ENCODE data around the gene GAL3ST3. TPM values are rescaled to one million over a fixed set of nuclear protein-coding genes. Genes with fewer than 3 reads are reported as not detected.
"Not testable (repeated sequence)": the region's sequence is repeated elsewhere in the genome, so short reads cannot be mapped to it uniquely, and the experiment has no call there.

The GAL3ST3 gene
- total and polyA plus RNA-seq, 5 donors from 2014 or later, result not detected

DNA sequence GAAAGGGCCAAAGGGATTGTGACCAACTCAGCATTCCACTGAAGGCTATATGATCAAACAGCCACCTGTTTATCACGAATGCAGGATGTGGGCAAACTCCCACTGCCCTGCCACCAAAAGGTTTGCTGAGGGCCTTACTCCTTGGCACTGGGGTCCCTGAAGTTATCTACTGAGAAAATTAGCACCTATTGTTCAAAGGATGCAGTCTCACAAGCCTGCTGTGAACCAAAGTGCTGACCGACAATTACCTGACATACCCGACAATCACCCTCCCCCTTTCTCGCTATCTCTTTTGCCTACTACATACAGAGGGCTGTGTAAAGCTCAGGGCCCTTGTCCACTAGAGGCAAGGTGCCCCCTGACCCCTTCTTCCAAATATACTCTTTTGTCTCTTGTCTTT is 38.9 kb downstream of the GAL3ST3 start:
- Mint-ChIP-seq H3K4me3 (peak overlapping the region in 2 of 4 donors; percentile 48 to 59), H3K27me3 (peaks cover 32% of the 10 kb centered on the region)
- not testable (repeated sequence) for H3K27ac Mint-ChIP-seq; H3K9me3 Mint-ChIP-seq; H3K36me3 Mint-ChIP-seq; H3K36me3 ChIP-seq (ENCODE audit: control insufficient read depth, insufficient read depth, low read length); H3K4me1 Mint-ChIP-seq; H3K4me3 ChIP-seq (ENCODE audit: low read depth, low read length); H3K4me1 ChIP-seq (ENCODE audit: control insufficient read depth, insufficient read depth, low read length, poor library complexity, severe bottlenecking); H3K9me3 ChIP-seq (ENCODE audit: control insufficient read depth in 2 of 2, low read length in 2 of 2); DNase-seq; H3K27me3 ChIP-seq (ENCODE audit: control insufficient read depth, insufficient read depth, low read length); H3K27ac ChIP-seq (ENCODE audit: insufficient read depth, low read length, poor library complexity, severe bottlenecking); ATAC-seq (ENCODE audit: low read depth in 2 of 2)

GRCh38 chr11:66008468-66009101 is 40.4 kb downstream of the GAL3ST3 start:
- Histone ChIP-seq H3K27me3 (ENCODE audit: control insufficient read depth, insufficient read depth, low read length) (peaks cover 8% of the 10 kb centered on the region), H3K4me3 (ENCODE audit: low read depth, low read length) (no peak overlapping the region), H3K36me3 (ENCODE audit: control insufficient read depth, insufficient read depth, low read length) (peaks cover 9% of the 10 kb centered on the region), H3K9me3 (ENCODE audit: control insufficient read depth in 2 of 2, low read length in 2 of 2) (no peaks in the 10 kb centered on the region), H3K27ac (ENCODE audit: insufficient read depth, low read length, poor library complexity, severe bottlenecking) (no peak overlapping the region), H3K4me1 (ENCODE audit: control insufficient read depth, insufficient read depth, low read length, poor library complexity, severe bottlenecking) (peaks cover 8% of the 10 kb centered on the region)
- no peaks in the 10 kb centered on the region for H3K36me3 Mint-ChIP-seq
- no peak for ATAC-seq (ENCODE audit: low read depth in 2 of 2)
- DNase-seq, result no peak
- peaks cover 0 to 5% (median 0%) of the 10 kb centered on the region in 4 donors for H3K4me1 Mint-ChIP-seq
- peak overlapping the region in 1 of 3 donors; percentile 63 for H3K27ac Mint-ChIP-seq
- peaks cover 32% of the 10 kb centered on the region for H3K27me3 Mint-ChIP-seq
- no peak overlapping the region for H3K4me3 Mint-ChIP-seq
- peaks cover 0 to 2% (median 0%) of the 10 kb centered on the region in 7 donors for H3K9me3 Mint-ChIP-seq

DNA sequence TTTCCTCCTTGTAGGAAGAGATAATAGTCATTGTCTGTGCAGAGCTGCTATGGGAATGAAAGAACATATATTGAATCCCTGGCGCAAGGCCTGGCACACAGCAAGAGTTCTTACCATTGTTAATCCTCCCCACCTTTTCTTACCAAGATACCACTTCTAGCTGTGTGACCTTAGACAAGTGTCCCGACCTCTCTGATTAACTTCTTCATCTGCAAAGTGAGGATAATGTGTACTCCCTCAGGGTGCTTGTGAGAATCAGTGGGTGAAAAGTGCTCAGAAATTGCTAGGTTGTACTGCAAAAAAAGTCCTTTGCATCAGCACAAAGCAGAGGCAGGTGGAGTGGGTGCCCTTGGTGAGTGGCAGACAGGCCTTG is 40.9 kb downstream of the GAL3ST3 start:
- H3K27ac ChIP-seq (ENCODE audit: insufficient read depth, low read length, poor library complexity, severe bottlenecking), result no peak overlapping the region
- DNase-seq (no peak), ATAC-seq (ENCODE audit: low read depth in 2 of 2) (no peak)
- peaks cover 8% of the 10 kb centered on the region for H3K27me3 ChIP-seq (ENCODE audit: control insufficient read depth, insufficient read depth, low read length)
- H3K9me3 Mint-ChIP-seq, result peaks cover 0 to 2% (median 0%) of the 10 kb centered on the region in 7 donors
- peaks cover 13% of the 10 kb centered on the region for H3K4me1 ChIP-seq (ENCODE audit: control insufficient read depth, insufficient read depth, low read length, poor library complexity, severe bottlenecking)
- no peaks in the 10 kb centered on the region for H3K9me3 ChIP-seq (ENCODE audit: control insufficient read depth in 2 of 2, low read length in 2 of 2)
- H3K4me3 ChIP-seq (ENCODE audit: low read depth, low read length), result no peak overlapping the region
- H3K36me3 ChIP-seq (ENCODE audit: control insufficient read depth, insufficient read depth, low read length), result peaks cover 9% of the 10 kb centered on the region
- H3K4me3 Mint-ChIP-seq, result no peak overlapping the region
- H3K27me3 Mint-ChIP-seq, result peaks cover 29% of the 10 kb centered on the region
- H3K27ac Mint-ChIP-seq, result no peak overlapping the region
- peaks cover 0 to 10% (median 1%) of the 10 kb centered on the region in 4 donors for H3K4me1 Mint-ChIP-seq
- no peaks in the 10 kb centered on the region for H3K36me3 Mint-ChIP-seq

DNA sequence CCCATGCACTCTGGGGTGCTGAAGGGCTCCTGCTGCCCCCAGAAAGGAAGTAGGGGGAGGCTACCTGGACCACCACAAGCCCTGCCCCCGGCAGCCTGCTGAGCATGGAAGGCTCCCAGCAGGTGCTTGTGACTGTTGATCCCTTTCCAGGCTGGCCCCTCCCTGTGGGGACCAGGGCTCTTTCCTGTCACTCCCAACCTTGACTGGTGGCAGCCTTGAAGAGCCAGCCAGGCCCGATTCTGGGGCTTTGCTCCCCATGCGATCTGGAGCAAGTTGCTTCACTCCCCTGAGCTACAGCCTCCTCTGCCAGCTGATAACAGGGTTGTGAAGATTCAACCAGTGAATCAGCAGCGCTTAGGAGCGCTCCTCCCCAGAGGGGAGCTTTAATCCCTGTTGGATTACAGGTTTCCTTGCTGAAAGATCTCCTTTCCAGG is 41.7 kb downstream of the GAL3ST3 start:
- H3K4me1 ChIP-seq (ENCODE audit: control insufficient read depth, insufficient read depth, low read length, poor library complexity, severe bottlenecking), result peaks cover 17% of the 10 kb centered on the region
- ATAC-seq (ENCODE audit: low read depth in 2 of 2), result no peak
- Mint-ChIP-seq H3K27ac (no peak overlapping the region), H3K36me3 (peaks cover 2% of the 10 kb centered on the region), H3K4me3 (no peak overlapping the region), H3K27me3 (peaks cover 26% of the 10 kb centered on the region), H3K9me3 (peaks cover 0 to 2% (median 0%) of the 10 kb centered on the region in 7 donors), H3K4me1 (peaks cover 0 to 17% (median 5%) of the 10 kb centered on the region in 4 donors)
- H3K36me3 ChIP-seq (ENCODE audit: control insufficient read depth, insufficient read depth, low read length), result peaks cover 9% of the 10 kb centered on the region
- H3K4me3 ChIP-seq (ENCODE audit: low read depth, low read length), result no peak overlapping the region
- no peak for DNase-seq
- peaks cover 4% of the 10 kb centered on the region for H3K27me3 ChIP-seq (ENCODE audit: control insufficient read depth, insufficient read depth, low read length)
- no peaks in the 10 kb centered on the region for H3K9me3 ChIP-seq (ENCODE audit: control insufficient read depth in 2 of 2, low read length in 2 of 2)
- H3K27ac ChIP-seq (ENCODE audit: insufficient read depth, low read length, poor library complexity, severe bottlenecking), result no peak overlapping the region

GRCh38 chr11:66006891-66007176 is 42.1 kb downstream of the GAL3ST3 start:
- Histone ChIP-seq H3K4me1 (ENCODE audit: control insufficient read depth, insufficient read depth, low read length, poor library complexity, severe bottlenecking) (peaks cover 13% of the 10 kb centered on the region), H3K36me3 (ENCODE audit: control insufficient read depth, insufficient read depth, low read length) (peaks cover 9% of the 10 kb centered on the region), H3K4me3 (ENCODE audit: low read depth, low read length) (no peak overlapping the region), H3K9me3 (ENCODE audit: control insufficient read depth in 2 of 2, low read length in 2 of 2) (no peaks in the 10 kb centered on the region), H3K27ac (ENCODE audit: insufficient read depth, low read length, poor library complexity, severe bottlenecking) (no peak overlapping the region), H3K27me3 (ENCODE audit: control insufficient read depth, insufficient read depth, low read length) (peaks cover 4% of the 10 kb centered on the region)
- Mint-ChIP-seq H3K4me1 (peaks cover 0 to 20% (median 7%) of the 10 kb centered on the region in 4 donors), H3K36me3 (peaks cover 6% of the 10 kb centered on the region), H3K4me3 (no peak overlapping the region), H3K27ac (no peak overlapping the region), H3K27me3 (peaks cover 27% of the 10 kb centered on the region), H3K9me3 (peaks cover 0 to 2% (median 0%) of the 10 kb centered on the region in 7 donors)
- no peak for DNase-seq
- no peak for ATAC-seq (ENCODE audit: low read depth in 2 of 2)

- no peak overlapping the region for H3K27ac ChIP-seq (ENCODE audit: insufficient read depth, low read length, poor library complexity, severe bottlenecking)
- Mint-ChIP-seq H3K27ac (no peak overlapping the region), H3K9me3 (peaks cover 0 to 2% (median 0%) of the 10 kb centered on the region in 7 donors), H3K27me3 (peaks cover 29% of the 10 kb centered on the region), H3K36me3 (peaks cover 9% of the 10 kb centered on the region), H3K4me1 (peaks cover 0 to 25% (median 10%) of the 10 kb centered on the region in 4 donors), H3K4me3 (peak overlapping the region in 2 of 4 donors; percentile 10 to 58)
- H3K4me3 ChIP-seq (ENCODE audit: low read depth, low read length), result no peak overlapping the region
- DNase-seq (no peak), ATAC-seq (ENCODE audit: low read depth in 2 of 2) (no peak)
- no peaks in the 10 kb centered on the region for H3K9me3 ChIP-seq (ENCODE audit: control insufficient read depth in 2 of 2, low read length in 2 of 2)
- peaks cover 1% of the 10 kb centered on the region for H3K27me3 ChIP-seq (ENCODE audit: control insufficient read depth, insufficient read depth, low read length)
- peaks cover 15% of the 10 kb centered on the region for H3K4me1 ChIP-seq (ENCODE audit: control insufficient read depth, insufficient read depth, low read length, poor library complexity, severe bottlenecking)
- H3K36me3 ChIP-seq (ENCODE audit: control insufficient read depth, insufficient read depth, low read length), result peaks cover 9% of the 10 kb centered on the region
These were observed 42.6 kb downstream of the GAL3ST3 start for GRCh38 chr11:66006134-66006890.

- no peak overlapping the region for H3K27ac ChIP-seq (ENCODE audit: insufficient read depth, low read length, poor library complexity, severe bottlenecking)
These were observed 44.8 kb downstream of the GAL3ST3 start for GRCh38 chr11:66004186-66004585.

More at GRCh38 chr11:66004186-66004585, 44.8 kb downstream of the GAL3ST3 start:
- H3K27me3 Mint-ChIP-seq, result peaks cover 13% of the 10 kb centered on the region
- H3K27ac Mint-ChIP-seq, result peak overlapping the region in 2 of 3 donors; percentile 46 to 66
- no peaks in the 10 kb centered on the region for H3K9me3 Mint-ChIP-seq
- Histone ChIP-seq H3K27me3 (ENCODE audit: control insufficient read depth, insufficient read depth, low read length) (no peaks in the 10 kb centered on the region), H3K9me3 (ENCODE audit: control insufficient read depth in 2 of 2, low read length in 2 of 2) (no peaks in the 10 kb centered on the region), H3K4me1 (ENCODE audit: control insufficient read depth, insufficient read depth, low read length, poor library complexity, severe bottlenecking) (peaks cover 32% of the 10 kb centered on the region), H3K36me3 (ENCODE audit: control insufficient read depth, insufficient read depth, low read length) (peaks cover 22% of the 10 kb centered on the region), H3K4me3 (ENCODE audit: low read depth, low read length) (no peak overlapping the region)
- H3K4me1 Mint-ChIP-seq, result peaks cover 0 to 42% (median 20%) of the 10 kb centered on the region in 4 donors
- H3K36me3 Mint-ChIP-seq, result peaks cover 11% of the 10 kb centered on the region
- ATAC-seq (ENCODE audit: low read depth in 2 of 2) (no peak), DNase-seq (no peak)
- peak overlapping the region; percentile 24 to 93 (median 68) for H3K4me3 Mint-ChIP-seq
